HG02870 (cell line): ENCODE data around the gene SLC36A2.

ENCODE experiments used
- ATAC-seq: cut with Tn5 transposase; IDR thresholded peaks from one replicate; pipeline ENCODE4 v1.9.1; 2021; ENCODE audit warnings: mild to moderate bottlenecking, moderate library complexity; ENCODE audit not compliant: unreplicated experiment

SLC36A2 gene

DNA sequence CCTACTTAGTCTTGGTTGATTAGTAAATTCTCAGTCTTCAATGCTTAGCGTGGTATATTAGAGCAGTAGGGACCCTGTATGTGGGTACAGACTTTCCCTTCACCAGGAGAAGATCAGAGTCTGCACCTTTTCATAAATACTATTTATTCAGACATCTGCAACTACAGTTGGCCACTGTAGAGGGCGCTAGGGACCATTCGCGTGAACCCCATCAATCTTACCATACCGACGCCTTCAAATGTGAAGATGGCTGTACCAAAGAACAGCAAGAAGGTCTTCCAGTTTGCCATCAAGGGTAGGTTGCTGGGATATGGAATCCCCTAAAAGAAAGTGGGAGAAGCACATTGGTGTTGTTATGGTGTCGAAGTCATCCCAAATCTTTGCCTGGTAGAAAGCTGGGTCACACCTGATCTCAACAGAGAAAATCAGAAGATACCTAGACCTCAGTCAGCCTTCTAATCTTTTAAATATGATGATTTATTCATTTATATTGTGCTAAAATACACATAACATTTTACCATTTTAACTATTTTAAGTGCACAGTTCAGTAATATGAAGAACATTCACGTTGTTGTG, 62.9 kb downstream of the SLC36A2 start:
- no peak for ATAC-seq

DNA sequence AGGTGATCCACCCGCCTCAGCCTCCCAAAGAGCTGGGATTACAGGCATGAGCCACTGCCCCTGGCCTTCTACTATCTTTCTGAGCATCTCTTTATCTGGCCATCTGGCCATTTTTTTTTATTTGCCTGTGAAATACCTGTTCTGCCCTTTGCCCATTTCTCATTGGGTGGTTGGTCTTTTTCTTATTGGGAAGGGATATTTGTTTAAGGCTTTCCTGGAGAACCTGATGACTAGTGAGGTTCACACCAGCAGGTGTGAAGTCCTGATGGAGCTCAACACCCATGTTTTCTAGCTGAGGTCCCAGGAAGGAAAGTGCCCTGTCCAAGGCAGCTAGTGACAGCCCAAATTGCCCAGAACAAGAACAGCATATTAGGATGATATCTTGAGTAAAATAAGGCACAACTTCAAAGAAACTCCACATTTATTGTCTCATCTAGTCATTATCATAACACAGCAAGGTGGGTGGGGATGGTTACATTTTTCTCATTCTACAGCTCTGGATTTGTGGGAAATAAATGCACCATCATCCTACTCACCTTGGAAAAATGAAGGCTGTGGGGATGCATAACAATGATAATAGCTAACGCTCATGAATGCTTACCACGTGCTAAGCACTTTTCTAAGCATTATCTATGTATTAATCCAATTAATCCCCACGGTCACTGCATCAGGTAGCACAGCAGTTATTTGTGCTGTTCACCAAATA, 64.1 kb downstream of the SLC36A2 start:
- no peak for ATAC-seq

GRCh38 chr5:151281001-151281639, 66.2 kb downstream of the SLC36A2 start:
- ATAC-seq = no peak

- ATAC-seq = no peak
Observed at GRCh38 chr5:151280443-151280842, 66.9 kb downstream of the SLC36A2 start.

DNA sequence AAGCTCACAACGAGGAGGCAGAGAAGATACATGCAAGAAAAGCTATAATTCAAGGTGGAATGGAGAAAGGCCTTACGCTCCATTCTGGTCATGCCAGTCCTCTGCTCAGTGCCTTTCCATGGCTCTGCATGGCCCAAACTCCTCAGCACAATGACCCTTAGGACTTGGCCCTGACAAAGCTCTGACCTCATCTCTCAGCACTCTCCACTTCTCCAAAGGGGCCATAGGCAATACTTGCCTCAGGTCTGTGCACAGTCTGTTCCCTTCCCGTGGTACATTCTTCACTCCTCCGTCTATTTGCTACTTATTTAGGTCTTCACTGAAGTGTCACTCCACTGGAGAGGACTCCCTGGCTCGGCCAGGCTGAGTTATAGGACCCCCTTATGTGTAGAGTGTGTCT, 68.5 kb downstream of the SLC36A2 start:
- ATAC-seq = no peak

DNA sequence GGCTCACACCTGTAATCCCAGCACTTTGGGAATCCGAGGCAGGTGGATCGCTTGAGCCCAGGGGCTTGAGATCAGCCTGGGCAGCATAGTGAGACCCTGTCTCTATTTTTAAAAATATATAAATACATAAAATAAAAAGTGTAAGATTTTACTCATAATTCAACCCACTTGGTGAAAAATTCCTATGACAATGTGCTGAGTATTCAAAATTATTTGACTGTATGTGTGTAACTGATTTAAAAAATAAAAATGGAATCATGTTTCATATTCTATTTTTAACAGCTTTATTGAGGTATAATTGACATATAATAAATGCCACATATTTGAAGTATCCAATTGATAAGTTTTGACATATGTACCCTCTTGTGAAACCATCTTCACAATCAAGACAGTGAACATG, 71.6 kb downstream of the SLC36A2 start:
- ATAC-seq = no peak

DNA sequence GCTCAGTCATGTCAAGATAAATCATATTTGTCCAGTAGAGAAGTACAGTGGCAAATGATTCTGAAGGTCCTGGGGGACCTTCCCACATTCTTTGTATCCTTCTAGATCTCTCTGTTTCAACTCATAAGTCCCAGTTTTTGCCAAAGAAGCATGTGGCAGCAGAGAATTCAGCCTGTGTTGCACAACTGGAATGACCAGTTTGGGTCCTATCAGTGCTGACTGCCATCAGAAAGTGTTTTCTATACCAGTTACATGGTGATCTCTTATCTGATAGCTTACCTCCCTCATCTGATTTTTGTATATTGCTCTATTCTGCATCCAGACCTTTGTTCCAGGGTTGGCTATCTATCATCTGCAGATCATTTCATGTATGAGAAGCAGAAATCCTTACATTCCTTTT, 72.7 kb downstream of the SLC36A2 start:
- ATAC-seq = no peak

DNA sequence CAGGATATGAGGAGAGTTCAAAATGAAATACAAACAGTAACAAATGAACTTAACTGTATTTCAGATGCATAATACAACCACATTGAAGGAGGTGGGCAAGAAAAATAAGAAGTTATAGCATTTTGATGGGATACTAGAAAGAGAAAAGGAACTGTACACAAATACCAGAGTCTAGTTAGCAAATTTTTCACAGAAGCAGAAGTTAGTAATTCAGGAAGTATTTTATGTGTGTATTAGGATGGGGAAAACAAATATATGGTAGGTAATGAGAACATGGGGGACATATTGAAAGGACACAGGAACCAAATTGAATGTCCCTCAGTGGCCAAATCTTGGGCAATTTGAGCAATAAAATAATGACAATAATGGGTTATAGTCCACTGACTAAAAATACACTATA, 76.0 kb downstream of the SLC36A2 start:
- ATAC-seq = no peak

DNA sequence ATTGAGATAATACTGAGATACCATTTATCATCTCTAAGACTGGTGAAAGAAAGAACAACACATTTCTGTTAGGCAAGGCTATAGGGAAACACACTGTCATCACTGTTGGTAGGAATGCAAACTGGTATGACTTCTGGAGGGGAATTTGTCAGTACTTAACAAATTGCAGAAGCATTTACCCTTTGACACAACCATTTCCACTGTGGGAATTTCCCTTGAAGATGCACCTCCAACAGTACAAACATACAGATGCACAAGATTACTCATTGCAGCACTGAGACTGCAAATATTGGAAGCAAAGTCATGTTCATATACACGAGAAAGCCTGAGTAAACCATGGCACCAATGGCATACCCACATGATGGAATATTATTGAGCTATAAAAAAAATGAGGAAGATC, 76.8 kb downstream of the SLC36A2 start:
- ATAC-seq = peak; percentile 96

- ATAC-seq = no peak
Observed at GRCh38 chr5:151267491-151268260, 79.7 kb downstream of the SLC36A2 start.
